Kidney tubule cell (primary cell): Measurements from ENCODE around the gene MAPKBP1.
A peak's percentile ranks its signal among the peaks of the same experiment; 100 is the strongest.
"Not testable (repeated sequence)": the region's sequence is repeated elsewhere in the genome, so short reads cannot be mapped to it uniquely, and the experiment has no call there.

Experiments
- DNase-seq: peaks from one replicate; pipeline ENCODE4 v3.0.0-alpha.2; 2018; ENCODE audit warnings: low spot score

The MAPKBP1 gene

GRCh38 chr15:41774062-41774881 lies at the start of gene MAPKBP1:
MAPKBP1 (plus strand) TSS chr15:41774484; CDS start chr15:41775276, 792 bp downstream.
- DNase-seq = peak; percentile 99

- no peak for DNase-seq
Measured at GRCh38 chr15:41727143-41727542, 47.1 kb upstream of the MAPKBP1 start.

GRCh38 chr15:41728061-41728460 lies 46.2 kb upstream of the MAPKBP1 start:
- not testable (repeated sequence) for DNase-seq

GRCh38 chr15:41730543-41730942 lies 43.7 kb upstream of the MAPKBP1 start:
- no peak for DNase-seq

- DNase-seq = no peak
Measured at GRCh38 chr15:41732483-41732882, 41.8 kb upstream of the MAPKBP1 start.

- DNase-seq = no peak
Measured at GRCh38 chr15:41734079-41734478, 40.2 kb upstream of the MAPKBP1 start.

GRCh38 chr15:41735046-41735445 lies 39.2 kb upstream of the MAPKBP1 start:
- DNase-seq = no peak

GRCh38 chr15:41735492-41735891 lies 38.8 kb upstream of the MAPKBP1 start:
- DNase-seq = not testable (repeated sequence)

- no peak for DNase-seq
Measured at GRCh38 chr15:41746802-41747201, 27.5 kb upstream of the MAPKBP1 start.

- no peak for DNase-seq
Measured at GRCh38 chr15:41756198-41756597, 18.1 kb upstream of the MAPKBP1 start.

GRCh38 chr15:41772720-41773331 lies 1.5 kb upstream of the MAPKBP1 start:
- DNase-seq = peak; percentile 79

- no peak for DNase-seq
Measured at GRCh38 chr15:41773332-41773728, 954 bp upstream of the MAPKBP1 start.

- peak; percentile 45 for DNase-seq
Measured at GRCh38 chr15:41773729-41774061, 589 bp upstream of the MAPKBP1 start.

GRCh38 chr15:41774882-41775417 lies 666 bp downstream of the MAPKBP1 start:
- DNase-seq = no peak

- peak; percentile 69 for DNase-seq
Measured at GRCh38 chr15:41775651-41776050, 1.4 kb downstream of the MAPKBP1 start.

- peak; percentile 60 for DNase-seq
Measured at GRCh38 chr15:41777421-41777973, 3.2 kb downstream of the MAPKBP1 start.

- no peak for DNase-seq
Measured at GRCh38 chr15:41778521-41778920, 4.2 kb downstream of the MAPKBP1 start.

GRCh38 chr15:41779662-41780157 lies 5.4 kb downstream of the MAPKBP1 start:
- DNase-seq = no peak

- no peak for DNase-seq
Measured at GRCh38 chr15:41780266-41780665, 6.0 kb downstream of the MAPKBP1 start.

GRCh38 chr15:41780727-41781126 lies 6.4 kb downstream of the MAPKBP1 start:
- DNase-seq = no peak

- no peak for DNase-seq
Measured at GRCh38 chr15:41782371-41783282, 8.3 kb downstream of the MAPKBP1 start.

GRCh38 chr15:41783296-41783695 lies 9.0 kb downstream of the MAPKBP1 start:
- no peak for DNase-seq
